OCI-LY7 (cell line): ENCODE results near the gene APEH.

ENCODE experiments used
- EZH2phosphoT487 ChIP-seq: fragments of 200-600 bp; sonication (generic); IDR thresholded peaks from 2 replicates; pipeline ENCODE4 v1.6.1; 2018; ENCODE audit warnings: low read depth, borderline replicate concordance, mild to moderate bottlenecking, mixed run types, antibody characterized with exemption, low read length, moderate library complexity, mixed read lengths
- TF ChIP-seq, protein P1 (sequence below): fragments of 200-600 bp; sonication (generic); conservative IDR thresholded peaks from 2 replicates; pipeline ENCODE4 v1.5.1; 2014; ENCODE audit warnings: mild to moderate bottlenecking, antibody characterized with exemption, low read length, moderate library complexity, mixed read lengths

DNA sequence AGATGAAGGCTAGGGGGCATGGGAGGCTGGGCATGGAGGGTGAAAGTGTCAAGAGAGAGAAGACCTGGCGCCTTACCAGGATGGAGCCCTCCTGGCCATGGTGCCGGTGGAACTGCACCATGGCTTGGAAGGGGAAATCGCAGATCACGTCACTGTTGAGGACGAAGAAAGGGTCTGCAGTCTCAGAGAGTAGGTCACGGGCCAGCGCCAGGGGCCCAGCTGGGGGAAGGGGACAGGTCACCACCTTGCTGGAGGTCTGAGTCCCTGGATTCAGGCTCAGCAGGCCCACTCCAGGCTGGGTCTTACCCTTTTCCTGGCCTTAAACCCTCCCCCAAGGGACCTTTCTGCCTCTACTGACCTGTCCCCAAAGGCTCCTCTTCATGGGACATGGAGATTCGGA, 48.7 kb downstream of the APEH start:
- TF ChIP-seq, protein P1, sequence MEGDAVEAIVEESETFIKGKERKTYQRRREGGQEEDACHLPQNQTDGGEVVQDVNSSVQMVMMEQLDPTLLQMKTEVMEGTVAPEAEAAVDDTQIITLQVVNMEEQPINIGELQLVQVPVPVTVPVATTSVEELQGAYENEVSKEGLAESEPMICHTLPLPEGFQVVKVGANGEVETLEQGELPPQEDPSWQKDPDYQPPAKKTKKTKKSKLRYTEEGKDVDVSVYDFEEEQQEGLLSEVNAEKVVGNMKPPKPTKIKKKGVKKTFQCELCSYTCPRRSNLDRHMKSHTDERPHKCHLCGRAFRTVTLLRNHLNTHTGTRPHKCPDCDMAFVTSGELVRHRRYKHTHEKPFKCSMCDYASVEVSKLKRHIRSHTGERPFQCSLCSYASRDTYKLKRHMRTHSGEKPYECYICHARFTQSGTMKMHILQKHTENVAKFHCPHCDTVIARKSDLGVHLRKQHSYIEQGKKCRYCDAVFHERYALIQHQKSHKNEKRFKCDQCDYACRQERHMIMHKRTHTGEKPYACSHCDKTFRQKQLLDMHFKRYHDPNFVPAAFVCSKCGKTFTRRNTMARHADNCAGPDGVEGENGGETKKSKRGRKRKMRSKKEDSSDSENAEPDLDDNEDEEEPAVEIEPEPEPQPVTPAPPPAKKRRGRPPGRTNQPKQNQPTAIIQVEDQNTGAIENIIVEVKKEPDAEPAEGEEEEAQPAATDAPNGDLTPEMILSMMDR = no peak
- TF ChIP-seq EZH2phosphoT487 = no peak
